GM21825 (cell line): Measurements from ENCODE around the gene CDH22.

Experiments used
- ATAC-seq: cut with Tn5 transposase; IDR thresholded peaks from one replicate; pipeline ENCODE4 v1.9.1; 2021; ENCODE audit warnings: mild to moderate bottlenecking, moderate library complexity; ENCODE audit not compliant: unreplicated experiment

CDH22 gene

DNA sequence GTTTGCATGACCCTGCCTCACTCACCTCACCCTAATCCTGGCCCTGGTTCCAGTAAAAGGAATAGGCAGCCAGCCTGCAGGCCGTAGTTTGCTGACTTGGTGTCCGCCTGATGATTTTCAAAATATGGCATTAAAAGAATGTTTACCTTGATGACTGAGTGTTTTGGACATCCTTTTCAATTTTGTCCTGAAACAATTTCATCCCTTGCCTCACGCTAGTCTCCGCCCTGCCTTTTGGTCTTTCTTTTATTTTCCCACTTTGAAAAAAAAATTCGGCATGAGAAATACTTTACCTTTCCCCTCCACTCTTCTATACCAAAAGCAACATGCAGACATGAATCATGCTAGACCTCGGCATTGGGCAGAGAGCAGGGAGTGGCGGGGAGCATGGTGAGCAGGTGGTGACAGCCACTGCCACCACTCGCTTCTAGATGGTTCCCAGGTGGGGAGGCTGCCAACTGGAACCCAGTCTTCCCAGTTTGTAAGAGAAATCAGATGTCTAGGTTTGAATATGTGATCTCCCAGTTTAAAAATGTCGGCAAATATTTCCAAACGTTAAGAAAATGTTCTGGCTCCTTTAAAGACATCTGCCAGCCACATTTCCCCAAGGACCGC lies 180.8 kb downstream of the CDH22 start:
- no peak for ATAC-seq

DNA sequence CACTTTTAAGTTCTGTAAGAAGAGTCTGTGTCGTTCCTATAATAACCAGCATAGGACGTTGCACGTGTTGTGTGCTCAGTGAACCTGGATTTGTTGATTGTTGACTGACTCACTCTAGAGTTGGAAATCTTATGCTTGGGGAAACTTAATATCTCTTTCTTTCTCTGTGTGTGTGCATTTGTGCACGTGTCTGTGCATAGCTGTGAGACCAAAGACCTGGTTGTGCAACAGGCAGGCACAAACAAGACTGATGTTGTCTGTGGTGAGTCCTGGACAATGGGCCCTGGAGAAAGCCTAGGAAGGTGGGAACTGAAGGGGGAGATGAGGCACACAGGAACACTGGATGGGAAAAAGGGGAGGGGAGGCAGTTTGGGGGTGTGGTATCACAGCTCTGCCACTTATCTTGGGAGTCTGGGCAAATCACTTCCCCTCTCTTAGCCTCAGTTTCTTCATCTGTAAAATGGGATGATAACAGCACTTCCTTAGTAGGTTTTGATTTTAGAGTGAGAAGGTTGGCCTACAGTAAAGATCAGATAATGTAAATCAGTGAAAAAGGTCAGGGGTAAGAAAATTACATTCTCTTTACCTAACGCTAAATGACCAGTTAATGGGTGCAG lies 181.8 kb downstream of the CDH22 start:
- ATAC-seq, result no peak
